Stimulated activated CD4-positive, alpha-beta T cell treated with anti-CD3 and anti-CD28 coated beads, Interleukin-12 subunit alpha, Interleukin-12 subunit beta, amount 100 ng/mL, for 24 hours (primary cell): Measurements from ENCODE around the gene VPS13D.

ENCODE experiments used
- DNase-seq, 2 experiments: peaks; one replicate each; pipeline ENCODE4 v3.0.0-alpha.2; 2020; ENCODE audit warnings: low read depth in 2 of 2

The VPS13D gene

GRCh38 chr1:12553963-12554362 lies 324.1 kb downstream of the VPS13D start:
- no peak for DNase-seq

GRCh38 chr1:12554521-12555305 lies 324.9 kb downstream of the VPS13D start:
- no peak for DNase-seq

- DNase-seq: no peak
Observed at GRCh38 chr1:12555411-12556367, 325.9 kb downstream of the VPS13D start.

GRCh38 chr1:12556368-12556930 lies 326.6 kb downstream of the VPS13D start:
- no peak for DNase-seq

GRCh38 chr1:12556957-12557935 lies 327.4 kb downstream of the VPS13D start:
- no peak for DNase-seq

- DNase-seq: no peak
Observed at GRCh38 chr1:12561121-12561520, 331.3 kb downstream of the VPS13D start.
